Astrocyte (in vitro differentiated cells and primary cell): ENCODE data around the gene HCN3. TPM values are rescaled to one million over a fixed set of nuclear protein-coding genes. Genes with fewer than 3 reads are reported as not detected.

Source experiments
- DNase-seq: peaks from one replicate; pipeline ENCODE4 v3.0.0-alpha.2; 2010; ENCODE audit warnings: low read depth
- FAIRE-seq: peaks from 2 replicates; lab custom pipeline; 2011; peaks lifted over from hg19 to GRCh38; lab: Jason Lieb, UNC
- H2AFZ ChIP-seq: 2 replicates; pipeline ENCODE4 v1.6.0; 2012; ENCODE audit warnings: low read depth, low read length, inconsistent platforms
- H3K27ac ChIP-seq: 2 replicates; pipeline ENCODE4 v1.5.1; 2011; ENCODE audit warnings: low read depth, low read length, inconsistent platforms
- H3K27me3 ChIP-seq: 2 replicates; pipeline ENCODE4 v1.6.0; 2011; ENCODE audit warnings: low read length, inconsistent platforms; ENCODE audit not compliant: insufficient read depth
- H3K36me3 ChIP-seq: 2 replicates; pipeline ENCODE4 v1.5.1; 2011; ENCODE audit warnings: low read length, inconsistent platforms; ENCODE audit not compliant: insufficient read depth
- H3K4me1 ChIP-seq: 2 replicates; pipeline ENCODE4 v1.5.1; 2011; ENCODE audit warnings: low read length, inconsistent platforms; ENCODE audit not compliant: insufficient read depth
- H3K4me2 ChIP-seq: 2 replicates; pipeline ENCODE4 v1.6.0; 2012; ENCODE audit warnings: low read length, inconsistent platforms
- H3K4me3 ChIP-seq: 2 replicates; pipeline ENCODE4 v1.5.1; 2011; ENCODE audit warnings: low read depth, mild to moderate bottlenecking, low read length, inconsistent platforms; ENCODE audit not compliant: insufficient read depth
- H3K79me2 ChIP-seq: 2 replicates; pipeline ENCODE4 v1.6.0; 2012; ENCODE audit warnings: mild to moderate bottlenecking, low read length, inconsistent platforms; ENCODE audit not compliant: insufficient read depth
- H3K9ac ChIP-seq: 2 replicates; pipeline ENCODE4 v1.6.0; 2012; ENCODE audit warnings: mild to moderate bottlenecking, low read length, inconsistent platforms
- H3K9me3 ChIP-seq: 2 replicates; pipeline ENCODE4 v1.5.1; 2012; ENCODE audit warnings: low read depth, mild to moderate bottlenecking, low read length, inconsistent platforms; ENCODE audit not compliant: insufficient read depth
- H4K20me1 ChIP-seq: 2 replicates; pipeline ENCODE4 v1.6.0; 2012; ENCODE audit warnings: low read length, inconsistent platforms; ENCODE audit not compliant: insufficient read depth
- H3K27ac Mint-ChIP-seq: one replicate; pipeline ENCODE4 v1.8.0; 2021; ENCODE audit warnings: mild to moderate bottlenecking, mixed read lengths; ENCODE audit not compliant: unreplicated experiment
- H3K27me3 Mint-ChIP-seq: one replicate; pipeline ENCODE4 v1.8.0; 2021; ENCODE audit warnings: low read depth, mixed read lengths; ENCODE audit not compliant: unreplicated experiment
- H3K36me3 Mint-ChIP-seq: one replicate; pipeline ENCODE4 v1.8.0; 2021; ENCODE audit warnings: low read depth, mixed read lengths; ENCODE audit not compliant: unreplicated experiment
- H3K4me1 Mint-ChIP-seq: one replicate; pipeline ENCODE4 v1.8.0; 2021; ENCODE audit warnings: low read depth, mixed read lengths; ENCODE audit not compliant: unreplicated experiment
- H3K4me3 Mint-ChIP-seq: one replicate; pipeline ENCODE4 v1.8.0; 2021; ENCODE audit warnings: mild to moderate bottlenecking, moderate library complexity, mixed read lengths; ENCODE audit not compliant: unreplicated experiment
- H3K9me3 Mint-ChIP-seq: one replicate; pipeline ENCODE4 v1.8.0; 2021; ENCODE audit warnings: mild to moderate bottlenecking, mixed read lengths; ENCODE audit not compliant: unreplicated experiment
- EZH2 ChIP-seq: IDR thresholded peaks from 2 replicates; pipeline ENCODE4 v1.6.1; 2012; ENCODE audit warnings: mild to moderate bottlenecking, low read length, inconsistent platforms; ENCODE audit not compliant: insufficient read depth
- total RNA-seq: library from RNA; stranded (reverse); gene quantifications from 2 replicates; pipeline ENCODE4 v1.2.1, GENCODE V29; 2021
- TF ChIP-seq, protein P1 (sequence below): IDR thresholded peaks from 2 replicates; pipeline ENCODE4 v1.5.1; 2011; ENCODE audit warnings: low read depth, mild to moderate bottlenecking, inconsistent platforms, low read length, moderate library complexity; ENCODE audit not compliant: insufficient read depth

The HCN3 gene
- total RNA-seq, 1 donor from 2014 or later: 3.6 TPM

GRCh38 chr1:155307247-155307740 is 30.0 kb downstream of the HCN3 start:
- Mint-ChIP-seq H3K27ac (peak overlapping the region; percentile 53), H3K9me3 (peaks cover 5% of the 10 kb centered on the region), H3K4me1 (peaks cover 15% of the 10 kb centered on the region), H3K4me3 (peak overlapping the region; percentile 34), H3K27me3 (no peaks in the 10 kb centered on the region), H3K36me3 (no peaks in the 10 kb centered on the region)
- peaks cover 33% of the 10 kb centered on the region for H3K79me2 ChIP-seq
- no peak overlapping the region for H2AFZ ChIP-seq
- H3K9ac ChIP-seq: no peak overlapping the region
- no peaks in the 10 kb centered on the region for H3K36me3 ChIP-seq
- no peaks in the 10 kb centered on the region for H3K9me3 ChIP-seq
- TF ChIP-seq, protein P1, sequence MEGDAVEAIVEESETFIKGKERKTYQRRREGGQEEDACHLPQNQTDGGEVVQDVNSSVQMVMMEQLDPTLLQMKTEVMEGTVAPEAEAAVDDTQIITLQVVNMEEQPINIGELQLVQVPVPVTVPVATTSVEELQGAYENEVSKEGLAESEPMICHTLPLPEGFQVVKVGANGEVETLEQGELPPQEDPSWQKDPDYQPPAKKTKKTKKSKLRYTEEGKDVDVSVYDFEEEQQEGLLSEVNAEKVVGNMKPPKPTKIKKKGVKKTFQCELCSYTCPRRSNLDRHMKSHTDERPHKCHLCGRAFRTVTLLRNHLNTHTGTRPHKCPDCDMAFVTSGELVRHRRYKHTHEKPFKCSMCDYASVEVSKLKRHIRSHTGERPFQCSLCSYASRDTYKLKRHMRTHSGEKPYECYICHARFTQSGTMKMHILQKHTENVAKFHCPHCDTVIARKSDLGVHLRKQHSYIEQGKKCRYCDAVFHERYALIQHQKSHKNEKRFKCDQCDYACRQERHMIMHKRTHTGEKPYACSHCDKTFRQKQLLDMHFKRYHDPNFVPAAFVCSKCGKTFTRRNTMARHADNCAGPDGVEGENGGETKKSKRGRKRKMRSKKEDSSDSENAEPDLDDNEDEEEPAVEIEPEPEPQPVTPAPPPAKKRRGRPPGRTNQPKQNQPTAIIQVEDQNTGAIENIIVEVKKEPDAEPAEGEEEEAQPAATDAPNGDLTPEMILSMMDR: peak; percentile 34
- TF ChIP-seq EZH2: no peak
- no peak overlapping the region for H3K27ac ChIP-seq
- H3K27me3 ChIP-seq: no peaks in the 10 kb centered on the region
- H3K4me1 ChIP-seq: peaks cover 8% of the 10 kb centered on the region
- H3K4me2 ChIP-seq: no peak overlapping the region
- FAIRE-seq (no peak), DNase-seq (no peak)
- H4K20me1 ChIP-seq: peaks cover 9% of the 10 kb centered on the region
- no peak overlapping the region for H3K4me3 ChIP-seq

DNA sequence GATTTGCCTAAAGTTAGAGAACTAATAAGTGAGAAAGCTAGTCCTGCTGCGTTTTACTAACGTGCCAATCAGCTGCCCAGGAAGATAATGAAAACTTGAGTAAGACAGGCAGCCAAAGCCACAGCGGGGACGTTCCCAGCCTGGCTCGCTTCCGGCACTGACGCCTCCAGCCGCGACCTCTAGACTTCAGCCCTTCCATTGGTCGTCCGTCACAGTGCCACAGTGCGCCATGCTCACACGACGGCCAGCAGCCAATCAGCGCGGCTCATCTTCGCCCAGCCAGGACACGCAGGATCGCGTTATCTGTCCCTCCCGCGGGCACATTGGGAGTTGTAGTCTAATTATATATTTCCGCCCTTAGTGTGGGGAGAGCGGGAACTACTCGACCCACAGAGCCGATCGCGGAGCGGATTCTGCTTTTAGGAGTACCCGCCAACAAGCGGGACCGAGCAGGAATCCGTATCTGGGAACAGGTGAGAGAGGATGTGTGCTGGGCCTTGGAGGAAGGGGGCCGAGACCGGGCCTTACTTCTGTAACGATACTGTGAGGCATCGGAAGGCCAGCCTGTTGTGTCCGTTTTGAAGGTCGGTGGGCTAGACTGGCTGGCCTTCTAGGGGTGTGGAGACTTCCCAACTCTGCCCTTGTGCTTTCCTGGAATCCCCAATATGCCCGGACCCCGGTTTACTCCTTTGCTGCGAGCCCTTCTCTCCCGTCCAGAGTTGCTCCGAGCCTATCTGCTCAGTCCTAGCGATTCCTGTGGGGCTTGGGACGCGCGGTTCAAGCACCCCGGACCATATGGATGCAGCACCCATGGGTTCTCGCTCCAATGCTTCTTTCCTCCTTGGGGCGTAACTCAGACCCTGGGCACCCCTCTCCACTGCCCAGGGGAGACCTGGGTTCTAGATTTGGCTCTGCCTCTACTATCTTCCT is 31.5 kb downstream of the HCN3 start, which contains the start of gene FDPS:
TSS of gene FDPS (plus strand) at position 374 of the 930 bp plus-strand sequence. CDS start 924 bp downstream, outside the sequence.
- DNase-seq (peak; percentile 98), FAIRE-seq (peak; percentile 55)
- Mint-ChIP-seq H3K27ac (peak within 1 kb of the TSS; percentile 98), H3K27me3 (no peaks in the 10 kb centered on the region), H3K9me3 (peaks cover 3% of the 10 kb centered on the region), H3K4me3 (peak within 1 kb of the TSS; percentile 98), H3K36me3 (no peaks in the 10 kb centered on the region), H3K4me1 (peaks cover 15% of the 10 kb centered on the region)
- H3K4me1 ChIP-seq: peaks cover 8% of the 10 kb centered on the region
- H2AFZ ChIP-seq: peak within 1 kb of the TSS; percentile 72
- peak within 1 kb of the TSS; percentile 81 for H3K27ac ChIP-seq
- H3K9ac ChIP-seq: peak within 1 kb of the TSS; percentile 97
- peaks cover 20% of the 10 kb centered on the region for H4K20me1 ChIP-seq
- peaks cover 5% of the 10 kb centered on the region for H3K36me3 ChIP-seq
- peak within 1 kb of the TSS; percentile 93 for H3K4me2 ChIP-seq
- H3K79me2 ChIP-seq: peaks cover 44% of the 10 kb centered on the region
- peak within 1 kb of the TSS; percentile 94 for H3K4me3 ChIP-seq
- no peaks in the 10 kb centered on the region for H3K9me3 ChIP-seq
- no peak for TF ChIP-seq EZH2
- TF ChIP-seq, protein P1: no peak
- H3K27me3 ChIP-seq: no peaks in the 10 kb centered on the region
